Measurements from ENCODE around the gene PHF3.

Gene PHF3

DNA sequence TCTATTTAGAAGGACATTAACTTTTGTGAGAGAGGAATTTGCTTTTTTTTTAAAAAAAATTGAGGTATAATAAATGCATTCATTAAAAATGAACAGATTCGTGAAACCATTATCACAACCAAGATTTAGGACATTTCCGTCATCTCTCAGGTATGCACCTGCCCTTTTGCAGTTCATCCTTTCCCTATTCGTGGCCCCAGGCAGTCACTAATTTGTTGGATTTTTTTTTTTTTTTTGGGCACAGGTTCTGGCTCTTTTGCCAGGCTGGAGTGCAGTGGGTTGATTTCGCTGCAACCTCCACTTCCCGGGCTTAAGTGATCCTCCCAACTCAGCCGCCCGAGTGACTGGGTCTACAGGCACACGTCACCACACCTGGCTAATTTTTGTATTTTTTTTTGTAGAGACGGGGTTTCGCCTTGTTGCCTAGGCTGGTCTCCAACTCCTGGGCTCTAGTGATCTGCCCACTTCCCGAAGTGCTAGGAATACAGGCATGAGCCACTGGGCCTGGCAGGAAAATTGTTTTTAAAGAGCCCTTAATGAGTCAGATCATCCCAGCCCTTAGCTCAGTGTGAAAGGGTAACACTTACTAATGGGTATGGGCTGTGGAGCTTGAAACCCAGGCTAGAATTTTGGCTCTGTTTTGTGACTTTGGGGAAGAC is 9.2 kb downstream of the PHF3 start:
- DNase-seq (ENCODE audit: low spot score) = no peak

DNA sequence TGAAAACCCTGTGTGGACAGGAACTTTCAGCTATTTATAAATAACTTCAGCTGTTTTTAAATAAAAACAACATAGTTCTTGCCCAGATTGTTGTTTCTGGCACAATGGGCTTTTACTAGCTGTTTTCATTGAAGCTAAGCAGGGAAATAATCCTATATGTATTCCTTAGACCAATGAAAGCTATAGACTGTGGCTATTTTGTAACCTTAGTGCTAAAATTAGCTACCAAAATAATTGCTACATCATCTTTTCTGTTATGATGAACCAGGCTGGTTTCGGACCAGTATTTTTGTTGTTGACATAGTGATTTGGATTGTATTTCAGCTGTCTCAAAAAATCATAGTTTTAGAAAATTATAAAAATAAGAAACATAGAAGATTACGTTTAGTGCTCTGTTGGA is 13.7 kb downstream of the PHF3 start:
- DNase-seq (ENCODE audit: low spot score) = no peak

DNA sequence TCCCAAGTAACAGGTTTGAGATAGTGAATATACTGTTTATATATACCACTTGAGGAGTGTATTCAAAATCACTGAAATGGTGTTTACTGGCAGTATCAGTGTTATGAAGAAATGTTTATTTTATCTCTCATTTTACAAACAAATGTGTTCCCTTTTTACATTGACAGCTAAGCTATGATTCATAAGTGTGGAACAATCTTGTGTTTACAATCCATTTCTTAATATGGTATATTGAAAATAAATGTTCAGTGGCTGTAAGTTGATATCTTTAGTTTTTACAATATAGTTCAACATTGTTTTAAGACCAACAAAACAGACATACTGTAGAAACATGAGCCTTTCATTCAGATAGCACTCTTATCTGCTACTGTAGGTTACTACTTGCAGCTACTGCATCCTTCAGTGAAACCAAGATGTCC is 14.3 kb downstream of the PHF3 start:
- no peak for DNase-seq (ENCODE audit: low spot score)

DNA sequence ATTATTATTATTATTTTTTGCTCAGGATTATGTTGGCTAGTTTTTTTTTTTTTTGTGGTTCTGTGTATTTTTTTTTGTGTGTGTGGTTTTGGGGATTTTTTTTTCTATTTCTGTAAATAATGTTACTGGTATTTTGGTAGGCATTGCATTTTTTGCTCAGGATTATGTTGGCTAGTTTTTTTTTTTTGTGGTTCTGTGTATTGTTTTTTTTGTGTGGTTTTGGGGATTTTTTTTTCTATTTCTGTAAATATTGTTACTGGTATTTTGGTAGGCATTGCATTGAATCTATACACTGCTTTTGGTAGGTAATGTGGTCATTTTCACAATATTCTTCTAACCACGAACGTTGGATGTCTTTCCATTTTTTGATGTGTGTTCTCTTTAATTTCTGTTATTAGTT is 17.4 kb downstream of the PHF3 start:
- no peak for DNase-seq (ENCODE audit: low spot score)

DNA sequence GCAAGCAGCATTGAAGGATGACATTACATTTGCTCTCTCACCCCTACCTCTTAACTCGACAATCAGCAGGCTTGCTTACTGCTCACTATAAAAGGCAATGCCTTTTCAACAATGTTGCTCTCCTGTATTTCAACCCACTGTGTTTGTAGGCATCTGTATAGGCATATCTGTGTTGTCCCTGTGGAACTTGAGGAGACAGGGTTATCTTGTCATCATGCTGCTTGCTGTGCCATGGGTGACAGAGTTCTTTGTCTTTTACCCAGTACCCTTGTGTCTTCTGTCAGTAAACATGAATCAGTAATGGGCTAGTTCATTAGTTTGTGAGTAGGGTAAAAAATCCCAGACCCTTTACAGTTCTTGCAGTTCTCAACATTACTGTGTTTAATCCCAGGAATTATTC is 25.2 kb downstream of the PHF3 start:
- no peak for DNase-seq (ENCODE audit: low spot score)

DNA sequence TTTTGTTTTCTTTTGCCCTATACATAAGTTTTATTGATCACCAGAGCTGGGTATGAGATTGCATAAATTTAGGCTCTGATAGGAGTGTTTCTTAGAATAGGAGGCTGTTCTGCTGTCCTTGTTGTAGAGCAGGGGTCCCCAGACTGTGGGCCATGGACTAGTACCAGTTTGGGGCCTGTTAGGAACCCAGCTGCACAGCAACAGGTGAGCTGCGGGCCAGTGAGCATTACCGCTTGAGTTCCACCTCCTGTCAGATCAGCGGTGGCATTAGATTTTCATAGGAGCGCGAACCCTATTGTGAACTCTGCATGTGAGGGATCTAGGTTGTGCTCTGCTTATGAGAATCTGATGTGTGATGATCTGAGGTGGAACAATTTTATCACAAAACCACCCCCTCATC is 26.2 kb downstream of the PHF3 start:
- DNase-seq (ENCODE audit: low spot score) = no peak

DNA sequence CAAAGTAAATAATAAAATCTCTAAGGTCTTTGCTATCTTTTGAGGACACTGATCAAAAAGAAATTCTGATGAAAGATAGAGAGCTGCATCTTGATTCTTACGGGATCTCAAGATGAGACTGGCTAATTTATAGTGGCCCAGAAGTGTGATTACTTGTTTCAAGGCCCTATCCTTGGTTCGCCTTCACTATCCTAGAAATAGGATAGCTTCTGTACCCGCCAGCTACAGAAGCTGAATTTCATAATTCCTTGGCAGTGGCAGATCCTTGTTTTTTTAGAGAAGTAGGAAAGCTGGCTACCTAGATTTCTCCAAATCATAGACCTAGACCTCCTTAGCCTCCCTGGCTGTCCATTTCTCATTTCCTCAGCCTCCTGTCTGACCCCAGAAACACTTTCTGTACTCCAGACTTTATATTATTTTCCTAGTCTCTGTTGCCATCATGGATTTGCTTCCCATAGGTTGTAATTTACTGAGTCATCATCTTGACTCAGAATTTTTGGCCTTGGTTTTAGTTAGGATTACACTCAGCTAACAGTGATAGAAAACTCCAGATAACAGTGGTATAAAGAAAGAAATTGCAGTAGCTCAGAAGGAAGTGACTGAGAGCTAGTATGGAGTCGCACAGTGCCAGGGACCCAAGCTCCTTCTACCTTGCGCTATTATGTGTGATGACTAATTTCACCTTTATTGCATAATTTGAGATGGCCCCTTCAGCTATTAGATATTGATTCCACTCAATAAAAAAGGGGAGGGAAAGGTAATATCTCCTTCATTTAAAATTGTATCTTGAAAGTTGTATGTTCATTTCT is 27.7 kb downstream of the PHF3 start:
- no peak for DNase-seq (ENCODE audit: low spot score)

DNA sequence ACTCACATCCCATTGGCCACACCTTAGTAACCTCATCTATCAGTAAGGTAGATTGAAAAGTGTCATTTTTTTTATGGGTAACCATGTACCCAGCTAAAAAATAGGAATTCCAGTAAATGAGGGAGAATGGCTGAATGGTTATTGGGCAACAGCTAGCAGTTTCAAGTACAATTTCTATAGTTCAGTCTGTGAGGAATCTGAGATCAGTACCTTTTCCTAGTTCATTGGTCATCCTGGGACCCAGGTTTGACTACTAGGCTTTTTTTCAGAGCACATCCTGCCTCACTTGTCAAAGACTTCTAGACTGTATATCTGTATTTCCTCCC is 28.3 kb downstream of the PHF3 start:
- no peak for DNase-seq (ENCODE audit: low spot score)

DNA sequence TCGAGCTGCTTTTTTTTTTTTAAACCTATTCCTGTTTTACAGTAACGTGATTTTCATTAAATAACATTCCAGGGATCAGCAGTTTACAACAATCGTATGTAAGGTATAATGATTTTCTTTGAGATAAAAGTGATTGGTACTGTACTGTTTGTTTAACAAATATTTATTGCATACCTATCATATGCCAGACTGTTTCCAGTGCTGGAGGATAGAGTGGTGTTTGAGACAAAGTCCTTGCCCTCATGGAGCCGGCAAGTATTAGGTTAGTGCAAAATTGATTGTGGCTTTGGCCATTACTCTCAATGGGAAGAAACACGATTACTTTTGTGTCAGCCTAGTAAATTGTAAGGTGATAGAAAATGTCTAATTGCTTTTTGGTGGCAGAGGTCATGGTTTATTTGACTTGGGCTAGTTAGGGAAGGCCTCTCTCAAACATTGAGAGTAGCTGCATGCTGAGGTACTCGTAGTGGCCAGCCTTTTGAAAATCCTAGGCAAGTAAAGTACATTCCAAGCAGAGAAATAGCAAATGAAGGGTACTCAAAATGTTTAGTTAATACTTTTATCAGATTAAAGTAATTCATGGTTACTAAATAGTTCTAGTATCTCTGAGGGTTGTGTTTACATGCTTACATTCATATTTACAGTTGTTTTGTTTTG is 35.6 kb downstream of the PHF3 start:
- no peak for DNase-seq (ENCODE audit: low spot score)

DNA sequence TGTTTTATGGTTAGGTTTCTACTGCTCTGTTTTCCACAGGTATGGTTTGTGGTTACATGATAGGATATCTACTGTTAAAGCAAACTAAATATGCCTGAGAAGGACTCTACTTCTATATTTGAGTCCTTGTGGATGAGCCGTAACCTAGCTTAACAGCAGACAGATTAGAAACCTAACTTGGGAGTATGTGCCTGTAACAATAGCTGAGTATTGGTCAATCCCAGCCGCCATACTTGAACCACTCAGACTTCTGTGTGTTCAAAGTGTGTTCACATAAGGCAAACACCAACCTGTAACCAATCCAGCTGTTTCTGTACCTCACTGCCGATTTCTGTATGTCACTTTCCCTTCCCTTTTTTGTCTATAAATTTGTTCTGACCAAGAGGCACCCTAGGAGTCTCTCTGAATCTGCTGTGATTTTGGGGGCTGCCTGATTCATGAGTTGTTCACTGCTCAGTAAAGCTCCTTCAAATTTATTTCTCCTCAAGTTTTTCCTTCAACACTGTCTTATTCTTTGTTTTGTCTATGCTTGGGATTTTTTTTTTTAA is 37.1 kb downstream of the PHF3 start:
- DNase-seq (ENCODE audit: low spot score) = no peak

DNA sequence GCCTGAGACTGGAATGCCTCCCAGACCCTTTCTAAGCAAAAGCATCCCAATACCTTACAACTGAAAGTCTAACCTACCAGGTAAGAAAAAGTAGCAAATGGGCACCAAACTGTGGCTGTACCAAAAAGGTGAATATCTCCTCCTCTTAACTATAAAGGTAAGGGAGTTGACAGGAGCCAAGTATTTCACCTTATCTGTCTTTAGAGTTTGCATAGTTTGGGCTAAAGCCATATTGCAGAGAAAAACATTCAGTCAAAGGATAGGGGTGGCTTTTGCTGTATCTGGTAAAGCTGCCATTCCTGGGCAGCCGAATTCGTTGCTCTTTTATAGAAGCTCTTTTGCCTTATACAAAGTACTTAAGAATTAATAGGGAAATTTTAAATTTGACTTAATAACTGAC is 38.1 kb downstream of the PHF3 start:
- DNase-seq (ENCODE audit: low spot score) = no peak

DNA sequence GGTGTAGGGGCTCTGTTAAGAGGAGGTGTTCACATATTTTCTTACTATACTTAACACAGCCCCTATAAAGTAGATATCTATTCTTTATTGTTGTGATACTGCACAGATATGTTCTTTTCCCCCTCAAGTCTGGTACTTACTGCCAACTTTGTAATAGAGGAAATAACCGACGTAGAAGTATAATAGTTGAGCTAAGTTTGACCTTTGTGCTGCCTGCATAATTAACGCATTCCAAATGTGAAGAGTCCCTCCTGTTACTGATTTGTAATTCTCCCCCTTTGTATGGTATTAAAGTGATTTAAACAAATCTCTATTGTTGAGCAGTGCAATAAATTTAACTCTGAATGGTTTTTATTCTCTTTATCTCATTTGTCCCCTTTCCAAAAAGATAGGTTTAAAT is 39.0 kb downstream of the PHF3 start:
- no peak for DNase-seq (ENCODE audit: low spot score)

DNA sequence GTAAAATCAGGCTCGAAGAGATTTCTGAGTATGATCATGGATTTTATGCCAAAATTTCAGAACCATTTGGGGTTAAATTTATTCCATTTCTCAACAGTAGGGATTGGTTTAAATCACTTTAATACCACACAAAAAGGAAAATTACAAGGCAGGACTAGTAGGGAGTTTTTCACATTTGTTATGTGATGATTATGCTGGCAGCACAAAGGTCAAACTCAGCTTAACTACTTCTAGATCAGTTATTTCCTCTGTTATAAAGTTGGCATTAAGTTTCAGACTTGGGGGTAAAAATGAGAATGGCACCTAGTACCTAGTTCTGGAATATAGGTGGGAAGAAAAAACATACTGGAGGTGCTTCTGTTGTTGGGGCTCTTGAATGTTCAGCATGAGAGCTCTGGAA is 39.5 kb downstream of the PHF3 start:
- no peak for DNase-seq (ENCODE audit: low spot score)

DNA sequence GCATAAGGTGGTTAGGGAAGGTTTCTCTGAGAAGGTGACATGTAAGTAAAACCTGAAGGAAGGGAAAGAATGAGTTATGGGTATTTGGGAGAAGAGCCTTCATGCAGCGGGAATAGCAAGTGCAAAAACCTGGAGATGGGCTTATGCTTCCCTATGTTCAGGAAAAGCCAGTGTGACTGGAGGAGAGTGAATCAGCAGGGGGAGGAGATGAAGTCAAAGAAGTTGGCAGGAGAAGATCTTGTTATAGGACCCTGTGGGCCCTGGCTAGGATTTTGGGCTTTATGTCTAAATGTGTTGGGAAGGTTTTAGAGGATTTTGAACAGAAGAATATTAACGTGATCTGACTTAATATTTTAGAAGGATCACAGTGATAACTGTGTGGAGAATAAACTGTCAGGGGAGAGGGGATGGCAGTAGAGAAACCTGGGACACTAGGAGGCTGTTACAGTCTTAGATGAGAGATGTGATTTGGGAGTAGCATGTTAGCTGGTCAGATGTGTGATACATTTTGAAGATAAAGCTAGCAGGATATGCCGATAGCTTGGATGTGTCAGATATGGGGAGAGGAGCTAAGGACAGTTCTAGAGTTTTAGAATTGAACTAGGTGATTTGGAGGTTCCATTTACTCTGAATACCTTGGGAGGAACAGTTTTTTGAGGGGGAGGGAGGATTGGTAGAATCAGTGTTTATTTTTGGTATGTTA is 41.0 kb downstream of the PHF3 start:
- no peak for DNase-seq (ENCODE audit: low spot score)

DNA sequence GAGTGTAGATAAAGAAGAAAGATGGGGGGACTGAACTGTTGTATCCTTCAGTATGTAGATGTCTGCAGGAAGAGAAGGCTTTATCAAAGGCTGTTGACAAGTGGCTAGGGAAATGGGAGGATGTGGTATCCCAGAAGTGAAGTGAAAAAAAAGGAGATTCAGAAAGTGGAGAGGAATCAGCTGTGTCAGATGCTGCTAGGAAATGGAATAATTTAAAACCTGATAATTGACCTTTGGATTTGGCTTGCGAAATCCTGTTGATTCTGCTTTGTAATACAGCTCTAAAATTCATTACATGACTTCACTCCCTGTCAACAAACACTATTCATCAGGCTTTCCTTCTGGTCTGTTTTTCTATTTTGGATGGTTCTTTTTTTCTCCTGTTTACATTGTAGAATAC is 41.7 kb downstream of the PHF3 start:
- DNase-seq (ENCODE audit: low spot score) = no peak

DNA sequence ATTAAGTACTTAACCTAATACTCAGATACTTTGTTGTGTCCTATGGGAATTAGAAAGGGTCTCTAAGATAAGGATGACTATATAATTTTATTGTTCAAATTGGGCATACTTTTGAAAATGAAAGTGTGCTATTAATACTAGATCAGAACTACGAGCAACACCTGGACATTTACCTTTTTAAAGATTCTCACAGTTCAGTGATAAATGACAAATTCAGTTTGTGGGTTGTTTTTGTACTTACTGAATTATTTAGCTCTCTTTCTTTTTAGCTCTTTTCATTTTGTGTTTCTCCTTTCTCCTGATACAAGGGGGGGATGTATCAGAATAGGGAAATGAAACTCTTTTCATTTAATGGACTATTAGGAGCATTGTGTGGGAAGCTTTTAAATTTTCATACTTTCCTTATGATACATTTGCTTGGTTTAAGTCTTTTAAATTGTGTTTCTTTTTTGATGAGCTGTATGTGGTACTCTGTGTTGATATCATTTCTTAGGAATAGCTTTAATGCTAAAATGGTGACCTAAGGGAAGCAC is 47.5 kb downstream of the PHF3 start:
- DNase-seq (ENCODE audit: low spot score) = no peak

DNA sequence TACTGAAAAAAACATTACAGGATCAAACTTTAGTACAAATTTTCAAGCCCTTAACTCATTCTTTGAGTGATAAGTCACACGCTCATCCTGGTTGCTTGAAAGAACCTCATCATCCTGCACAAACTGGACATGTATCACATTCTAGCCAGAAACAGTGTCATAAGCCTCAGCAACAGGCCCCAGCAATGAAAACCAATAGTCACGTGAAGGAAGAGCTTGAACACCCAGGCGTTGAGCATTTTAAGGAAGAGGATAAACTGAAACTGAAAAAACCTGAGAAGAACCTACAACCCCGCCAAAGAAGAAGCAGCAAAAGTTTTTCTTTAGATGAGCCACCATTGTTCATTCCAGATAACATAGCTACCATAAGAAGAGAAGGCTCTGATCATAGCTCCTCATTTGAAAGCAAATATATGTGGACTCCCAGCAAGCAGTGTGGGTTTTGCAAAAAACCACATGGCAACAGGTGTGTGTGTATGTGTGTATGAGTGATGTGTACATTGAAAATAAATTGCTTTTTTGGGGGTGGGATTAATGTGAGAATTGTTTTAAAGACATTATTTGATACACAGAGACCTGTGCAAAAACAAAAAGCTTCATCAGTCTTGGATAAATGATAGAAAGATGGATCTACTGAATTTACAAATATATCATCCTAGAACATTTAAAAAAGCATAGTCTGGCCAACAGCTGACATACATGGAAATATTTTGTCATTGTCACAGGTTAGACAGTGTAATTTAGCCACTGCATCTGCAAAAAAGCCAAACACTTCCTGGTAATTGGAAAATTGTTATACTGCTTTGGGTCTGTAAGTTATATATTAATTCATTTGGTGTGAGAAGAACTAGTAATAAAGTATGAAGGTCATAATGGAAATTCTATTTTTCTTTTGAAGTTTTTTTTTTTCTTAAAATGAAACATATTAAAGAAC is 50.1 kb downstream of the PHF3 start:
- DNase-seq (ENCODE audit: low spot score) = no peak

DNA sequence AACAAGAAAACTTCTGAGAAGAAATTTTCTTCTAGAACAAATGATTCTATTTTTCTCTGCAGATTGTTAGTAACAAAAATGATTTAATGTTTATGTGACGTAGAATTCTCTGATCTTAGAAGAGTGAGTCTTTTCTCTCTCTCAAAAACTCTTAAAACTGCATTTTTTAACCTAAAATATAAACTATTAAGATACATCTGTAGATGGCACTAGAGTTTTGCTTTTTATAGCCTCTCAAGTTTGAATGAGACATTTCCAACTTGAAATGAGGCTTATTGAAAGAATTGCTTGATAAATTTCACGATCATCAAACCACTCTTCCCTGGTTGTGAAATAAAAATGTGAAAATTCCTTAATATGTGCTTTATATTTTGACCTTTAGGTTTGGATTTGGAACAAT is 53.8 kb downstream of the PHF3 start:
- no peak for DNase-seq (ENCODE audit: low spot score)

DNA sequence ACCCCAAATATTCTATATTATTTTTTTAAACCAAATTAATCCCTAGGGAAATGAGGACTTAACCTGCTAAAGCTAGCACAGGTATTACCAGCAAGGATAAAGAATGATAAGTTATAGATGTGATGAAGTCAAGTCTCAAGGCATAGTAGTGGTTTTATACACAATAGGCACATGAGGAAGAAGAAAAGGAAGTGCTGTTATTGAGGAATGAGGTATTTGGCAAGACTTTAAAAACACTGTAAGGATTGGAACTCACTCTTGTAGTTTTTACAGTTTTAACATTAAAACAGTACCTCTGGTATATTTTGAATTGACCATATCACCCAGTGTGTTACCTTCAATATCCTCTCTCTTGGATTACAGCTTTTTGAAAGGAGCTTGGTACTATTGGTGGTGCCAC is 54.6 kb downstream of the PHF3 start:
- DNase-seq (ENCODE audit: low spot score) = no peak

DNA sequence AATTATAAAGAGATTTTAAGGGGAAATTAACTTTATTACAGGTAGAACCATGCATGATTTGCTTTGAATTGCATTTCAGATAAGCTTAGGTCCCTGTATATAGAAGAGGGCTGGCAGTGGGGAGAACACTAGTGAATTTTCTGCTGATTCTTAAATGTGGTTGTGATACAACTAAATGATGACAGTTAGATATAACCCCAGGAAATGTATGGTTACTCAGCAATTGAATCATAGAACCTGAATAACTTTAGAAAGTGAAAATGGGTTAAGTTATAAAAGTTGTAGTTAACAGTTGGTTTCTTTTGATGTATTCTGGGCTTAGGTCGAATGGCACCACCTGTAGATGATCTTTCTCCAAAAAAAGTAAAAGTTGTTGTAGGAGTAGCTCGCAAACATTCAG is 70.1 kb downstream of the PHF3 start:
- no peak for DNase-seq (ENCODE audit: low spot score)

DNA sequence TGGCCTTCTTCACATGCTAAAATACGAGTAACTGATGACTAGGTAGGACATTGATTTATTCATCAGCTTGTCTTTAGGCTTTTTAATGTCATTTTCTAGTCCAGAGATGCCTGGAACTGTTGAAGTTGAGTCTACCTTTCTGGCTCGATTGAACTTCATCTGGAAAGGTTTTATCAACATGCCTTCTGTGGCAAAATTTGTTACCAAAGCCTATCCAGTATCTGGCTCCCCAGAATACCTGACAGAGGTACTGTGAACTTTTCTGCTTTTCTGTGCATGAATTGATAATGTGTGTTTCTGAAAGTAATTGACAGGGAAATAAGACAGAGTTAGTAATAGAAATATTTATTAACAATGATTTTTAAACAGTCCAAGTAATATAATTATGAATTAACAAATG is 71.0 kb downstream of the PHF3 start:
- no peak for DNase-seq (ENCODE audit: low spot score)

Measured in CD4-positive, alpha-beta T cell treated with Interleukin-15 for 4 hours (primary cell).